ENCODE data around the gene CALML6. TPM values are rescaled to one million over a fixed set of nuclear protein-coding genes. Genes with fewer than 3 reads are reported as not detected.

Gene CALML6
- total RNA-seq, 1 donor from 2014 or later, result not detected

GRCh38 chr1:1903224-1903623, 11.8 kb upstream of the CALML6 start:
- Histone ChIP-seq H3K4me3 (no peak overlapping the region), H3K36me3 (no peaks in the 10 kb centered on the region), H3K9me3 (no peaks in the 10 kb centered on the region), H3K27ac (no peak overlapping the region), H3K27me3 (no peaks in the 10 kb centered on the region), H3K4me1 (peaks cover 0 to 16% of the 10 kb centered on the region in 2 donors)
- no peak for TF ChIP-seq CTCF (IDR thresholded peaks at IDR 0.05)
- DNase-seq (ENCODE audit: low spot score in 2 of 2), result no peak
- intact Hi-C loops (cut with DNase I), result no loop called here

GRCh38 chr1:1906185-1907097, 8.6 kb upstream of the CALML6 start:
- peak; percentile 44 to 92 for DNase-seq (ENCODE audit: low spot score in 2 of 2)
- peaks cover 4 to 22% of the 10 kb centered on the region in 2 donors for H3K4me1 ChIP-seq
- peak; percentile 89 to 94 (median 90) for TF ChIP-seq CTCF (IDR thresholded peaks at IDR 0.05)
- no peak overlapping the region for H3K4me3 ChIP-seq
- H3K36me3 ChIP-seq, result no peaks in the 10 kb centered on the region
- no peaks in the 10 kb centered on the region for H3K9me3 ChIP-seq
- intact Hi-C loops (cut with DNase I), result loop anchor here (1.0 to 5.0 kb wide), 4 partner anchors 128 to 394 kb away; partner anchors contain the start of genes ATAD3A, MIB2 and NADK
- H3K27me3 ChIP-seq, result no peaks in the 10 kb centered on the region
- H3K27ac ChIP-seq, result peak overlapping the region in 1 of 2 donors; percentile 33

DNA sequence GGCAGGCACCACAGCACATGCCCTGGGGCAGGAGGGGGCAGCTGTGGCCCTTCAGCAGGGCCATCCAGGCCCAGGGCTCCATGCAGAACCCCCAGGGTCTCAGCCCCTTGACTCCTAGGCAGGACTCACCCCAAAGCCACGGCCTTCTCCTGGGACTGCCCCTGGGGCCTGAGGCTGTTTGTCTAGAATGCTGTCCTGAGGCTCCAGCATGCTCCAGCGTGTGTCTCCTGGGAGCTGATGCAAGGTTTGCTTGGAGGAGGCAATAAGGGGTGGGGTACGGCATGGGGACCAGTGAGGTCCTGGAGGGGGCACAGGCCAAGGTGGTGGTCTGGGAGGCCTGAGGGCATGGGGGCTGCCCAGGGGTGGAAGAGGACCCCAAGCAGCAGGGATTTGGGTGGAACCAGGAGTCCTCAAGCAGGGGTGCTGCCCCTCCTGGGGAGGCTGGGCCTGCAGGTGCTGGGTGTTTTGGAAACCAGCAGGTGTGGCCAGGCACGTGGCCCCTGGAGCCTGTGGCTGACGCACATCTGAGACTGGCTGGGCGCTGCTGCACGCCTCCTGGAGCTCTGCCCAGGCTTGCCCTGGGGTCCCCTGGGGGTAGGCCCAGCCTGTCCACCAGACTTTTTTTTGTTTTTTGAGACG, 7.8 kb upstream of the CALML6 start:
- peak overlapping the region in 1 of 2 donors; percentile 33 for H3K27ac ChIP-seq
- DNase-seq (ENCODE audit: low spot score in 2 of 2), result peak in 1 of 2 donors; percentile 65
- intact Hi-C loops (cut with DNase I), result loop anchor here (5.0 kb wide), 3 partner anchors 165 to 395 kb away; partner anchors contain the start of genes ATAD3A and MIB2
- H3K4me1 ChIP-seq, result peaks cover 4 to 22% of the 10 kb centered on the region in 2 donors
- no peaks in the 10 kb centered on the region for H3K9me3 ChIP-seq
- H3K36me3 ChIP-seq, result no peaks in the 10 kb centered on the region
- no peaks in the 10 kb centered on the region for H3K27me3 ChIP-seq
- TF ChIP-seq CTCF (IDR thresholded peaks at IDR 0.05), result no peak
- H3K4me3 ChIP-seq, result no peak overlapping the region

GRCh38 chr1:1908506-1908791, 6.6 kb upstream of the CALML6 start:
- intact Hi-C loops (cut with DNase I), result loop anchor here (5.0 kb wide), 3 partner anchors 166 to 396 kb away; partner anchors contain the start of genes ATAD3A and MIB2
- Histone ChIP-seq H3K27ac (peak overlapping the region; percentile 86 to 88), H3K36me3 (no peaks in the 10 kb centered on the region), H3K4me1 (peaks cover 4 to 22% of the 10 kb centered on the region in 2 donors), H3K9me3 (no peaks in the 10 kb centered on the region), H3K4me3 (peak overlapping the region; percentile 71 to 84), H3K27me3 (no peaks in the 10 kb centered on the region)
- TF ChIP-seq CTCF (IDR thresholded peaks at IDR 0.05), result no peak
- no peak for DNase-seq (ENCODE audit: low spot score in 2 of 2)

GRCh38 chr1:1910033-1910465, 5.0 kb upstream of the CALML6 start:
- Histone ChIP-seq H3K9me3 (no peaks in the 10 kb centered on the region), H3K4me3 (peak overlapping the region; percentile 71 to 84), H3K4me1 (peaks cover 4 to 22% of the 10 kb centered on the region in 2 donors), H3K27ac (peak overlapping the region; percentile 85 to 88), H3K36me3 (no peaks in the 10 kb centered on the region), H3K27me3 (no peaks in the 10 kb centered on the region)
- intact Hi-C loops (cut with DNase I), result no loop called here
- no peak for TF ChIP-seq CTCF (IDR thresholded peaks at IDR 0.05)
- DNase-seq (ENCODE audit: low spot score in 2 of 2), result no peak

Measured in ascending aorta (tissue), 2 donors.